MM.1S (cell line): ENCODE measurements around the gene ATPAF2.

Experiments used
- DNase-seq: peaks from one replicate; pipeline ENCODE4 v3.0.0-alpha.2; 2015
- H2AFZ ChIP-seq: fragments of 300-600 bp; sonication (generic); 2 replicates; pipeline ENCODE4 v1.6.0; 2016; ENCODE audit warnings: antibody characterized with exemption, low read length
- H3F3A ChIP-seq: fragments of 300-600 bp; sonication (generic); 2 replicates; pipeline ENCODE4 v1.6.1; 2016; ENCODE audit warnings: mild to moderate bottlenecking, antibody characterized with exemption, low read length, moderate library complexity, mixed read lengths; ENCODE audit not compliant: insufficient read depth
- H3K27ac ChIP-seq: fragments of 300-600 bp; sonication (generic); 2 replicates; pipeline ENCODE4 v1.5.1; 2016; ENCODE audit warnings: mild to moderate bottlenecking, low read length
- H3K27me3 ChIP-seq: fragments of 300-600 bp; sonication (generic); replicated peaks from 2 replicates; pipeline ENCODE4 v1.6.0; 2016; ENCODE audit warnings: low read length; ENCODE audit not compliant: insufficient read depth
- H3K36me3 ChIP-seq: fragments of 300-600 bp; sonication (generic); replicated peaks from 2 replicates; pipeline ENCODE4 v1.6.1; 2016; ENCODE audit warnings: mild to moderate bottlenecking, low read length, mixed read lengths; ENCODE audit not compliant: insufficient read depth
- H3K4me1 ChIP-seq: fragments of 300-600 bp; sonication (generic); 2 replicates; pipeline ENCODE4 v1.6.1; 2016; ENCODE audit warnings: low read length, mixed read lengths
- H3K4me2 ChIP-seq: fragments of 300-600 bp; sonication (generic); 2 replicates; pipeline ENCODE4 v1.6.0; 2016; ENCODE audit warnings: low read depth, low read length
- H3K4me3 ChIP-seq: fragments of 300-600 bp; sonication (generic); 2 replicates; pipeline ENCODE4 v1.5.1; 2016; ENCODE audit warnings: low read length, mixed read lengths
- H3K79me2 ChIP-seq: fragments of 300-600 bp; sonication (generic); 2 replicates; pipeline ENCODE4 v1.6.1; 2016; ENCODE audit warnings: mixed run types, low read length, mixed read lengths
- H3K9ac ChIP-seq: fragments of 300-600 bp; sonication (generic); 2 replicates; pipeline ENCODE4 v1.6.1; 2016; ENCODE audit warnings: low read length, mixed read lengths
- H3K9me2 ChIP-seq: fragments of 300-600 bp; sonication (generic); replicated peaks from 2 replicates; pipeline ENCODE4 v1.6.1; 2016; ENCODE audit warnings: mild to moderate bottlenecking, low read length, mixed read lengths; ENCODE audit not compliant: insufficient read depth
- H3K9me3 ChIP-seq: fragments of 300-600 bp; sonication (generic); replicated peaks from 2 replicates; pipeline ENCODE4 v1.6.1; 2016; ENCODE audit warnings: mild to moderate bottlenecking, low read length, mixed read lengths; ENCODE audit not compliant: insufficient read depth
- H4K20me1 ChIP-seq: fragments of 300-600 bp; sonication (generic); 2 replicates; pipeline ENCODE4 v1.6.1; 2016; ENCODE audit warnings: mild to moderate bottlenecking, low read length, moderate library complexity, mixed read lengths; ENCODE audit not compliant: insufficient read depth
- CTCF ChIP-seq: fragments of 300-600 bp; sonication (generic); IDR thresholded peaks from 2 replicates; pipeline ENCODE4 v1.5.1; 2016; ENCODE audit warnings: antibody characterized with exemption, low read length, mixed read lengths
- EZH2 ChIP-seq: fragments of 300-600 bp; sonication (generic); optimal IDR thresholded peaks from 2 replicates; pipeline ENCODE3; 2017; ENCODE audit warnings: low read depth, mild to moderate bottlenecking, antibody characterized with exemption, low read length, mixed read lengths
- EZH2phosphoT487 ChIP-seq: fragments of 300-600 bp; sonication (generic); IDR thresholded peaks from 2 replicates; pipeline ENCODE4 v1.6.1; 2018; ENCODE audit warnings: antibody characterized with exemption, low read length

Gene ATPAF2

GRCh38 chr17:17989081-17989480 is 49.9 kb downstream of the ATPAF2 start:
- H3K79me2 ChIP-seq: no peaks in the 10 kb centered on the region

DNA sequence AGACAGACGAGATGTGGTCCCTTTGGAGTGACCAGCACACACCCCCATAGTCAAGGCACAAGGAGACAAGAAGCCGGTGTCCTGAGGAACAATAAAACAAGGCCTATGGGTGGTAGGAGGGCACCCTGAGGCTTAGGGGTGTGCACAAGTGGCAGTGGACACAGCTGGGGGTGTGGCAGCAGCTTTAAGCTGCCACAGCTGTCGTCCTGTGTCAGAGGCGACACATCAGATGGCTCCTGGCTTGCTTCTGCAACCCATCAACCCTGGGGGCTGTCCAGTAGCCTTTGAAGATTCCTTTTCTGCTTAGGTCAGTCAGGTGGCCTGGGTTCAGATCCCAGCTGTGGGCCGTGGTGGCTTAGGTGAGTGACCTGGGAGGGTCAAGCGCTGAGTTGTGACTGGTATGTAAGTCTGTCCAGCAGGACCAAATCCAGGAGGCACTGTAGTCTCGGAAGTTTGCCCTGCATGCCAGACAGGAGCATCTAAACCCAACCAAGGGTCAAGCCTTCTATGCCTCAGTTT is 50.5 kb downstream of the ATPAF2 start:
- Histone ChIP-seq H3K27me3 (no peaks in the 10 kb centered on the region), H3K4me3 (no peak overlapping the region), H3K36me3 (no peaks in the 10 kb centered on the region), H3K4me2 (no peak overlapping the region), H3F3A (no peaks in the 10 kb centered on the region), H4K20me1 (no peaks in the 10 kb centered on the region), H3K9me3 (no peaks in the 10 kb centered on the region), H3K79me2 (no peaks in the 10 kb centered on the region), H3K4me1 (no peaks in the 10 kb centered on the region), H2AFZ (no peak overlapping the region), H3K27ac (no peak overlapping the region), H3K9ac (no peak overlapping the region), H3K9me2 (no peaks in the 10 kb centered on the region)
- no peak for DNase-seq
- TF ChIP-seq CTCF (no peak), EZH2 (no peak), EZH2phosphoT487 (no peak)

More at GRCh38 chr17:17989081-17989480, 49.9 kb downstream of the ATPAF2 start:
- no peak for DNase-seq
- Histone ChIP-seq H3K27me3 (no peaks in the 10 kb centered on the region), H3K9me2 (no peaks in the 10 kb centered on the region), H3K36me3 (no peaks in the 10 kb centered on the region), H3F3A (no peaks in the 10 kb centered on the region), H3K9me3 (no peaks in the 10 kb centered on the region), H4K20me1 (no peaks in the 10 kb centered on the region), H3K4me2 (no peak overlapping the region), H2AFZ (no peak overlapping the region), H3K4me1 (no peaks in the 10 kb centered on the region), H3K9ac (no peak overlapping the region), H3K27ac (no peak overlapping the region), H3K4me3 (no peak overlapping the region)
- no peak for TF ChIP-seq EZH2
- no peak for TF ChIP-seq CTCF
- TF ChIP-seq EZH2phosphoT487: no peak

DNA sequence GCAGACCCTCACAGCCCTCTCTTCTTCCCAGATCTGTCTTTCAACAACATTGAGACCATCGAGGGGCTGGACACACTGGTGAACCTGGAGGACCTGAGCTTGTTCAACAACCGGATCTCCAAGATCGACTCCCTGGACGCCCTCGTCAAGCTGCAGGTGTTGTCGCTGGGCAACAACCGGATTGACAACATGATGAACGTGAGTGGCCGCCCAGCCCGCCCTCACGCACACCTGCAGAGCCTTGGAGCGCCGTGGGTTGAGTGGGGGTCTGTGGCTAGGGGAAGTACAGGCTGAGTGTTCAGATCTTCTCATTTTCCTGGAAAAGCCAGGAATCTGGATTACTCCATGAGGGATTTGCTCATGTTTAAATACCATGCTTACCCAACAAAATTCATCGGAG is 51.1 kb downstream of the ATPAF2 start:
- H3K9me3 ChIP-seq: no peaks in the 10 kb centered on the region
- no peaks in the 10 kb centered on the region for H3K27me3 ChIP-seq
- no peak for DNase-seq

More for the DNA sequence above, 51.1 kb downstream of the ATPAF2 start:
- no peak overlapping the region for H3K4me2 ChIP-seq
- H3K27ac ChIP-seq: no peak overlapping the region
- no peak overlapping the region for H3K4me3 ChIP-seq
- no peak overlapping the region for H3K9ac ChIP-seq
- H3K79me2 ChIP-seq: no peaks in the 10 kb centered on the region
- TF ChIP-seq EZH2 (no peak), EZH2phosphoT487 (no peak), CTCF (no peak)
- H2AFZ ChIP-seq: no peak overlapping the region
- no peaks in the 10 kb centered on the region for H3K9me2 ChIP-seq
- no peaks in the 10 kb centered on the region for H3F3A ChIP-seq
- H3K36me3 ChIP-seq: no peaks in the 10 kb centered on the region
- no peaks in the 10 kb centered on the region for H3K4me1 ChIP-seq
- H4K20me1 ChIP-seq: no peaks in the 10 kb centered on the region
